HG03520 (cell line): ENCODE measurements around the gene PARP6.

Source experiments
- ATAC-seq: cut with Tn5 transposase; IDR thresholded peaks from one replicate; pipeline ENCODE4 v1.9.1; 2021; ENCODE audit warnings: mild to moderate bottlenecking, moderate library complexity; ENCODE audit not compliant: unreplicated experiment

The PARP6 gene

GRCh38 chr15:72272213-72272996, at the start of gene PARP6:
TSS of gene PARP6 (minus strand) at chr15:72272554. CDS start at chr15:72267477, 5,077 bp downstream.
- ATAC-seq, result peak; percentile 94

- peak; percentile 59 for ATAC-seq
Measured at GRCh38 chr15:72319985-72320671, 47.8 kb upstream of the PARP6 start, which contains the start of gene CELF6. TSS of gene CELF6 (minus strand) at chr15:72320157. CDS start at chr15:72319874, 283 bp downstream.

- no peak for ATAC-seq
Measured at GRCh38 chr15:72319360-72319984, 47.1 kb upstream of the PARP6 start.

- no peak for ATAC-seq
Measured at GRCh38 chr15:72318408-72318942, 46.1 kb upstream of the PARP6 start.

GRCh38 chr15:72315706-72316370, 43.5 kb upstream of the PARP6 start:
- ATAC-seq, result no peak

- no peak for ATAC-seq
Measured at GRCh38 chr15:72313881-72314280, 41.5 kb upstream of the PARP6 start.

GRCh38 chr15:72313448-72313840, 41.1 kb upstream of the PARP6 start:
- no peak for ATAC-seq

GRCh38 chr15:72312605-72313447, 40.5 kb upstream of the PARP6 start:
- no peak for ATAC-seq

- no peak for ATAC-seq
Measured at GRCh38 chr15:72307026-72307425, 34.7 kb upstream of the PARP6 start.

- no peak for ATAC-seq
Measured at GRCh38 chr15:72306211-72306785, 33.9 kb upstream of the PARP6 start.

GRCh38 chr15:72304596-72304995, 32.2 kb upstream of the PARP6 start:
- no peak for ATAC-seq

- ATAC-seq, result no peak
Measured at GRCh38 chr15:72302955-72303354, 30.6 kb upstream of the PARP6 start.

- ATAC-seq, result no peak
Measured at GRCh38 chr15:72289597-72290325, 17.4 kb upstream of the PARP6 start.

GRCh38 chr15:72288796-72289596, 16.6 kb upstream of the PARP6 start:
- ATAC-seq, result no peak

- ATAC-seq, result no peak
Measured at GRCh38 chr15:72285927-72286516, 13.7 kb upstream of the PARP6 start.

GRCh38 chr15:72285402-72285801, 13.0 kb upstream of the PARP6 start:
- ATAC-seq, result no peak

- no peak for ATAC-seq
Measured at GRCh38 chr15:72284781-72285180, 12.4 kb upstream of the PARP6 start.

- ATAC-seq, result no peak
Measured at GRCh38 chr15:72281713-72282112, 9.4 kb upstream of the PARP6 start.
